H1 (cell line): Measurements from ENCODE around the gene SCAPER. TPM values are rescaled to one million over a fixed set of nuclear protein-coding genes. Genes with fewer than 3 reads are reported as not detected.

Experiments
- CTCF ChIA-PET: fragments of 300-600 bp; sonication (Branson Sonifier 250); formaldehyde crosslinking; loops from one replicate; lab custom pipeline; 2021; ENCODE audit not compliant: partially characterized antibody; lab: Charles Lee
- POLR2A ChIA-PET: fragments of 300-600 bp; sonication (Branson Sonifier 250); formaldehyde crosslinking; loops from one replicate; lab custom pipeline; 2021; ENCODE audit warnings: inconsistent platforms; ENCODE audit not compliant: partially characterized antibody; lab: Charles Lee
- DNase-seq, 2 experiments: peaks; one replicate each; pipeline versions ENCODE4 v3.0.0 to v3.0.0-alpha.2; 2010 to 2022; ENCODE audit warnings: low spot score in 2 of 2, low read depth in 1 of 2, mixed read lengths in 1 of 2
- FAIRE-seq: peaks from 2 replicates; lab custom pipeline; 2011; peaks lifted over from hg19 to GRCh38; lab: Jason Lieb, UNC
- H2AFZ ChIP-seq: 2 replicates; pipeline ENCODE4 v1.8.1; 2012; ENCODE audit warnings: low read length, inconsistent platforms
- H2AK5ac ChIP-seq: 2 replicates; pipeline ENCODE4 v1.6.1; 2013; ENCODE audit warnings: low read depth, low read length
- H2BK120ac ChIP-seq: replicated peaks from 2 replicates; pipeline ENCODE3; 2013; ENCODE audit warnings: low read depth, low read length, inconsistent platforms
- H2BK12ac ChIP-seq: 2 replicates; pipeline ENCODE4 v1.6.1; 2013; ENCODE audit warnings: low read depth, low read length
- H2BK15ac ChIP-seq: 2 replicates; pipeline ENCODE4 v1.6.1; 2013; ENCODE audit warnings: low read length
- H2BK20ac ChIP-seq: 2 replicates; pipeline ENCODE4 v1.6.1; 2013; ENCODE audit warnings: low read length
- H2BK5ac ChIP-seq: 2 replicates; pipeline ENCODE4 v1.6.1; 2013; ENCODE audit warnings: low read depth, low read length
- H3K14ac ChIP-seq: 2 replicates; pipeline ENCODE4 v1.6.1; 2013; ENCODE audit warnings: inconsistent platforms; ENCODE audit not compliant: insufficient read length
- H3K18ac ChIP-seq: 2 replicates; pipeline ENCODE4 v1.6.1; 2013; ENCODE audit warnings: low read length; ENCODE audit errors: extremely low read depth
- H3K23ac ChIP-seq: 2 replicates; pipeline ENCODE4 v1.6.1; 2013; ENCODE audit warnings: inconsistent platforms; ENCODE audit not compliant: insufficient read length
- H3K23me2 ChIP-seq: 2 replicates; pipeline ENCODE4 v1.6.1; 2013; ENCODE audit warnings: low read depth, low read length
- H3K27ac ChIP-seq: 2 replicates; pipeline ENCODE4 v1.6.1; 2011; ENCODE audit warnings: low read depth, low read length, inconsistent platforms
- H3K27me3 ChIP-seq, 4 experiments: replicated peaks in 1 of 4; 1 replicate in 1 of 4; 2 replicates in 3 of 4; pipeline versions ENCODE4 v1.6.1 to v1.8.1; 2011 to 2013; ENCODE audit warnings: low read length in 3 of 4, mild to moderate bottlenecking in 3 of 4, inconsistent platforms in 2 of 4, mixed read lengths in 2 of 4, moderate library complexity in 1 of 4; ENCODE audit not compliant: control insufficient read depth in 3 of 4, insufficient read depth in 3 of 4; ENCODE audit errors: extremely low read depth in 1 of 4
- H3K36me3 ChIP-seq, 4 experiments: 2 replicates each; pipeline versions ENCODE4 v1.6.1 to v1.8.1; 2011 to 2013; ENCODE audit warnings: mild to moderate bottlenecking in 4 of 4, low read length in 3 of 4, moderate library complexity in 2 of 4, control low read depth in 1 of 4, inconsistent platforms in 1 of 4; ENCODE audit not compliant: insufficient read depth in 4 of 4, control insufficient read depth in 2 of 4
- H3K4ac ChIP-seq: replicated peaks from 2 replicates; pipeline ENCODE3; 2013; ENCODE audit warnings: low read length, low read depth, mixed read lengths, inconsistent platforms; ENCODE audit not compliant: insufficient read length
- H3K4me1 ChIP-seq, 4 experiments: replicated peaks in 1 of 4; 1 replicate in 1 of 4; 2 replicates in 3 of 4; pipeline versions ENCODE4 v1.6.1 to v1.8.1; 2011 to 2013; ENCODE audit warnings: low read length in 3 of 4, inconsistent platforms in 2 of 4, mixed read lengths in 1 of 4; ENCODE audit not compliant: insufficient read depth in 4 of 4, control insufficient read depth in 3 of 4
- H3K4me2 ChIP-seq, 2 experiments: 2 replicates each; pipeline versions ENCODE4 v1.6.1 to v1.8.1; 2011 to 2013; ENCODE audit warnings: low read depth in 2 of 2, low read length in 2 of 2, control low read depth in 1 of 2, inconsistent platforms in 1 of 2, mild to moderate bottlenecking in 1 of 2; ENCODE audit not compliant: insufficient read depth in 1 of 2
- H3K4me3 ChIP-seq, 4 experiments: fragments of 200-600, 300-600 bp in 1 of 4; sonication (generic), shearing (Covaris generic), sonication (Bioruptor Twin) in 1 of 4; 2 replicates each; pipeline versions ENCODE4 v1.5.1 to v1.8.1; 2011 to 2016; ENCODE audit warnings: low read length in 4 of 4, low read depth in 3 of 4, control low read depth in 2 of 4, inconsistent platforms in 2 of 4, mild to moderate bottlenecking in 2 of 4, mixed read lengths in 1 of 4, moderate library complexity in 1 of 4; ENCODE audit not compliant: insufficient read depth in 2 of 4; ENCODE audit errors: extremely low read depth in 1 of 4
- H3K56ac ChIP-seq: replicated peaks from 2 replicates; pipeline ENCODE3; 2013; ENCODE audit warnings: low read depth, mild to moderate bottlenecking, mixed read lengths, low read length, inconsistent platforms; ENCODE audit not compliant: insufficient read length
- H3K79me1 ChIP-seq: 2 replicates; pipeline ENCODE4 v1.6.1; 2013; ENCODE audit warnings: low read depth, low read length, control low read depth
- H3K79me2 ChIP-seq, 2 experiments: 2 replicates each; pipeline versions ENCODE4 v1.6.1 to v1.8.1; 2012 to 2013; ENCODE audit warnings: low read length in 2 of 2, mild to moderate bottlenecking in 2 of 2, inconsistent platforms in 1 of 2; ENCODE audit not compliant: insufficient read depth in 2 of 2, control insufficient read depth in 1 of 2
- H3K9ac ChIP-seq, 4 experiments: replicated peaks in 1 of 4; 1 replicate in 1 of 4; 2 replicates in 3 of 4; pipeline versions ENCODE4 v1.6.1 to v1.8.1; 2011 to 2013; ENCODE audit warnings: low read depth in 3 of 4, low read length in 3 of 4, control low read depth in 2 of 4, mild to moderate bottlenecking in 2 of 4, moderate library complexity in 2 of 4, inconsistent platforms in 1 of 4; ENCODE audit errors: extremely low read depth in 1 of 4
- H3K9me3 ChIP-seq, 2 experiments: 2 replicates each; pipeline versions ENCODE4 v1.6.1 to v1.8.1; 2012 to 2013; ENCODE audit warnings: mild to moderate bottlenecking in 2 of 2, moderate library complexity in 2 of 2, control low read depth in 1 of 2, inconsistent platforms in 1 of 2, low read depth in 1 of 2, low read length in 1 of 2, mixed read lengths in 1 of 2; ENCODE audit not compliant: insufficient read depth in 2 of 2
- H4K20me1 ChIP-seq, 2 experiments: replicated peaks in 1 of 2; 2 replicates each; pipeline versions ENCODE3 to v1.8.1; 2011 to 2013; ENCODE audit warnings: inconsistent platforms in 2 of 2, low read length in 2 of 2, mild to moderate bottlenecking in 1 of 2; ENCODE audit not compliant: insufficient read depth in 2 of 2, control insufficient read depth in 1 of 2
- H4K5ac ChIP-seq: 2 replicates; pipeline ENCODE4 v1.6.1; 2013; ENCODE audit warnings: low read length, low read depth, mixed read lengths, inconsistent platforms; ENCODE audit not compliant: insufficient read length
- H4K8ac ChIP-seq: 2 replicates; pipeline ENCODE4 v1.8.0; 2013; ENCODE audit warnings: mild to moderate bottlenecking, moderate library complexity, low read length, inconsistent platforms; ENCODE audit not compliant: insufficient read depth; ENCODE audit errors: extremely low read depth
- H4K91ac ChIP-seq: replicated peaks from 2 replicates; pipeline ENCODE3; 2013; ENCODE audit warnings: low read length, mixed read lengths, inconsistent platforms; ENCODE audit not compliant: insufficient read length
- ATF3 ChIP-seq: IDR thresholded peaks from 2 replicates; pipeline ENCODE4 v1.6.1; 2011; ENCODE audit warnings: low read depth, mild to moderate bottlenecking, low read length; ENCODE audit not compliant: insufficient read depth
- CEBPB ChIP-seq: IDR thresholded peaks from 2 replicates; pipeline ENCODE4 v1.6.1; 2012; ENCODE audit warnings: low read depth, low read length
- E2F6 ChIP-seq: IDR thresholded peaks from 2 replicates; pipeline ENCODE4 v1.6.1; 2012; ENCODE audit warnings: inconsistent platforms
- EGR1 ChIP-seq: IDR thresholded peaks from 2 replicates; pipeline ENCODE4 v1.6.1; 2011; ENCODE audit warnings: low read depth, low read length, borderline replicate concordance
- EZH2 ChIP-seq: fragments of 200-600 bp; sonication (generic); IDR thresholded peaks from 2 replicates; pipeline ENCODE4 v1.7.1; 2012; ENCODE audit warnings: low read depth, mild to moderate bottlenecking, moderate library complexity, low read length, inconsistent platforms; ENCODE audit not compliant: severe bottlenecking
- FOSL1 ChIP-seq: IDR thresholded peaks from 2 replicates; pipeline ENCODE4 v1.6.1; 2011; ENCODE audit warnings: mild to moderate bottlenecking, low read depth, low read length, moderate library complexity; ENCODE audit not compliant: insufficient read depth
- HDAC6 ChIP-seq: IDR thresholded peaks from one replicate; pipeline ENCODE4 v1.7.1; 2012; ENCODE audit warnings: low read depth, mild to moderate bottlenecking, inconsistent platforms, low read length, moderate library complexity
- MAFK ChIP-seq: IDR thresholded peaks from 2 replicates; pipeline ENCODE4 v1.6.1; 2012; ENCODE audit warnings: low read depth, mild to moderate bottlenecking, improper control_type of control experiment, low read length
- RFX5 ChIP-seq: IDR thresholded peaks from 2 replicates; pipeline ENCODE4 v1.6.1; 2011; ENCODE audit warnings: low read depth, low read length, improper control_type of control experiment, borderline replicate concordance
- SAP30 ChIP-seq: fragments of 300-600 bp; sonication (generic); IDR thresholded peaks from 2 replicates; pipeline ENCODE4 v1.7.1; 2012; ENCODE audit warnings: low read length, moderate library complexity, mild to moderate bottlenecking, inconsistent platforms; ENCODE audit not compliant: insufficient read depth, insufficient replicate concordance
- SP1 ChIP-seq: IDR thresholded peaks from 2 replicates; pipeline ENCODE4 v1.6.1; 2011; ENCODE audit warnings: low read depth, low read length
- TAF1 ChIP-seq: IDR thresholded peaks from 2 replicates; pipeline ENCODE4 v1.6.1; 2011; ENCODE audit warnings: mild to moderate bottlenecking, low read depth, low read length
- ZNF274 ChIP-seq: IDR thresholded peaks from 2 replicates; pipeline ENCODE4 v1.7.0; 2012; ENCODE audit warnings: low read length, borderline replicate concordance; ENCODE audit errors: extremely low read depth
- WGBS, 2 experiments: shearing (Covaris generic) in 1 of 2; methylation state at CpG; one replicate each; pipeline versions ENCODE4 v1.1.6 to v1.1.7; 2013 to 2015; ENCODE audit warnings: low lambda C conversion rate in 2 of 2, mixed read lengths in 2 of 2, inconsistent platforms in 1 of 2, low coverage in 1 of 2, missing lambda C conversion rate in 1 of 2; ENCODE audit not compliant: insufficient replicate concordance in 2 of 2, insufficient coverage in 1 of 2, insufficient read length in 1 of 2; ENCODE audit errors: extremely low coverage in 1 of 2, missing lambda C conversion rate in 1 of 2; 5-methylcytosine and 5-hydroxymethylcytosine counted together
- polyA plus RNA-seq, 7 experiments: library from polyadenylated mRNA; depleted of rRNA in 3 of 7; stranded (reverse) in 5 of 7; unstranded in 2 of 7; fragments of >200 nt in 5 of 7; fragments of 200-250 nt in 2 of 7; gene quantifications; 1 replicate in 5 of 7; 2 replicates in 1 of 7; 4 replicates in 1 of 7; pipeline versions ENCODE4 v1.2.1 to v1.2.3, GENCODE V29; 2011 to 2013; ENCODE audit warnings: missing spikeins in 2 of 7, mixed read lengths in 2 of 7
- total RNA-seq: library from RNA; stranded (reverse); fragmentation: NEBNext Ultra II Directional; extraction: Animal tissue kit (Norgen Biotek cat#: 25700); gene quantifications from 2 replicates; pipeline ENCODE4 v1.2.1, GENCODE V29; 2021

Gene SCAPER
- total and polyA plus RNA-seq, 2 of the 8 experiments (the other 6 are each of a cell fraction or from before 2014, with no cell fraction given), result 1.6 to 6.8 TPM

DNA sequence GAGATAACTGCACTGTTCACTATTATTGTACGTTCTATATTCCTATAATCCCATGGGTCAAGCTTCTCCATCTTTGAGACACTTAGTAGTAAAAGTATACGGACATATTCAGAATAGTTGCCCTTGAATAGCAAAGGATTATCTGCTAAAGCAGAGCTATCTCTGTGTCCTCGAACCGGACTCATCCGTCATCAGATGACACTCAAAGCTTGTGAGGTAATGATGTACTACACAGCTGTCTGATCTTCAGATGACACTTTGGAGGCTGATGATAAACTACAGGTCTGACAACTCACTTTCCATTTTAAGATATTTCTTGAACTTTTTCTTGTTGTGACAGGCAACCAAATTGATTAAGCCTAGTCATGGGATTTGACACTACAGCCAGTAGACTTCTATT is 240.2 kb downstream of the SCAPER start:
- H3K23me2 ChIP-seq, result no peaks in the 10 kb centered on the region
- H2BK120ac ChIP-seq, result no peak overlapping the region
- no peak overlapping the region for H2BK15ac ChIP-seq
- H4K5ac ChIP-seq, result no peak overlapping the region
- H3K56ac ChIP-seq, result no peak overlapping the region
- WGBS, 2 experiments, result 89% methylated on average over 5 of the region's 5 CpGs; no CpG with 5 or more reads in 1 of the 2 experiments
- no peak overlapping the region for H3K14ac ChIP-seq
- H3K4me2 ChIP-seq, result no peak overlapping the region
- no peak overlapping the region for H2AK5ac ChIP-seq
- no peaks in the 10 kb centered on the region for H4K20me1 ChIP-seq
- H3K9me3 ChIP-seq, result no peaks in the 10 kb centered on the region
- no peak overlapping the region for H3K18ac ChIP-seq
- H3K79me2 ChIP-seq, result no peaks in the 10 kb centered on the region
- POLR2A ChIA-PET, result no interaction called here
- H3K4ac ChIP-seq, result peak overlapping the region; percentile 38
- CTCF ChIA-PET, result interaction anchor here (0.9 to 1.7 kb wide), 3 partner anchors 9 to 175 kb away, joined by 3 to 7 read pairs (median 3); no protein-coding TSS in a partner anchor
- no peak for DNase-seq
- no peak overlapping the region for H2BK12ac ChIP-seq
- H3K4me1 ChIP-seq, result no peaks in the 10 kb centered on the region
- H2BK20ac ChIP-seq, result no peak overlapping the region
- H3K27me3 ChIP-seq, result no peaks in the 10 kb centered on the region
- TF ChIP-seq CEBPB, result no peak
- no peak for TF ChIP-seq EZH2
- no peak for TF ChIP-seq ATF3
- no peak for TF ChIP-seq ZNF274
- TF ChIP-seq FOSL1, result no peak
- TF ChIP-seq EGR1, result no peak
- no peak for TF ChIP-seq SP1
- TF ChIP-seq SAP30, result no peak
- TF ChIP-seq HDAC6, result no peak
- TF ChIP-seq MAFK, result no peak
- TF ChIP-seq RFX5, result no peak
- no peak for TF ChIP-seq TAF1
- no peak for TF ChIP-seq E2F6
- no peak overlapping the region for H2AFZ ChIP-seq
- H3K23ac ChIP-seq, result no peak overlapping the region
- no peaks in the 10 kb centered on the region for H3K36me3 ChIP-seq
- no peak overlapping the region for H3K4me3 ChIP-seq
- no peak overlapping the region for H4K8ac ChIP-seq
- FAIRE-seq, result no peak
- H3K79me1 ChIP-seq, result no peaks in the 10 kb centered on the region
- no peak overlapping the region for H4K91ac ChIP-seq
- H3K27ac ChIP-seq, result no peak overlapping the region
- H3K9ac ChIP-seq, result no peak overlapping the region
- no peak overlapping the region for H2BK5ac ChIP-seq
